ENCODE data around the gene HOXC10.

Gene HOXC10

GRCh38 chr12:54004063-54004840 is 19.3 kb downstream of the HOXC10 start:
- no peak for DNase-seq

DNA sequence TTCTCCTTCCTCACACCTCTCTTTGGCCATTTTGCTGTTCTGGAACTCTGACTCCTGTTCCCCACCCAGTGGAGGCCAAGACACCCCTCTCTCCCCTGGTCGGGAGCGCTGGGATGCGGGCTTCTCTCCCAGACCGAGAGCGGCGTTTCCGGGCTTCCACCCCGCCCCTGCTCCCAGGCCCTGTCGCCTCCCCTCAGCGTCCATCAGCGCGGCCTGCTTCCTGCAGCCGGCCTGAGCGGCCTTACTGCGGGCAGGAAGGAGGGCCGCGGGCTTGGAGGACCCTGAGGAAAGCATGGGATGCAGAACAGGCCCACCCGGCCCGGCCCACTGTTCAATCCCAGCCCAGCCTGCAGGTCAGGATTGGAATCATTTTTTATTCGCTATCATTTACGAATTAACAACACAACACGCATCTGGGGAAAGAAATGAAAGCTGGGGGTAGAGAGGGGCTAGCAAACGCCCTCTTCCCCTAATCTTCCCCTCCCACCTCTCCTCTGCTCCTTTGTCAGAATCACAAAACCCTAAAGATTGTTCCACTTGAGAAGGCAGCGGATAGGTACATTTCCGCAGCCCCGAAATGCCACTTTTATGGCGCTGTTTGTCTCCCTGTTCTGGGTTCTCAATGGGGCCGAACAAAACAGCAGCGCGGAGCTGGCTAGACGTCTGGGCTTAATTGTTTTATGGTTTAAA is 20.0 kb downstream of the HOXC10 start:
- no peak for DNase-seq

DNA sequence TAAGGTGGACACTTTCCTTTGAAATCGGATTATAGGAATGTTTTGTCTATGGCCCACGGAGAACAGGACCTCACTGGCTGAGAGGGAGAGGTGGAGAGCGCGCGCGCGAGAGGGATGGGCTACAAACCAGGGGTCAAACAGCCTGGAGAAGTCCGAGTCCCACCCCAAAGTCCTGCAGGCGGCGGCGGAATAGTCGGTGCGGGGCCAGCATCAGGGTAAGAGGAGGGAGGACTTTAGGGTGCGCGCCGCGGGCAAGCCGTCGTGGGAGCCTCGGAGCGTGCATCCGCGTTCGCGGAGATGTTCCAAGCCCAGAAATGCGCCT is 20.5 kb downstream of the HOXC10 start:
- DNase-seq: no peak

DNA sequence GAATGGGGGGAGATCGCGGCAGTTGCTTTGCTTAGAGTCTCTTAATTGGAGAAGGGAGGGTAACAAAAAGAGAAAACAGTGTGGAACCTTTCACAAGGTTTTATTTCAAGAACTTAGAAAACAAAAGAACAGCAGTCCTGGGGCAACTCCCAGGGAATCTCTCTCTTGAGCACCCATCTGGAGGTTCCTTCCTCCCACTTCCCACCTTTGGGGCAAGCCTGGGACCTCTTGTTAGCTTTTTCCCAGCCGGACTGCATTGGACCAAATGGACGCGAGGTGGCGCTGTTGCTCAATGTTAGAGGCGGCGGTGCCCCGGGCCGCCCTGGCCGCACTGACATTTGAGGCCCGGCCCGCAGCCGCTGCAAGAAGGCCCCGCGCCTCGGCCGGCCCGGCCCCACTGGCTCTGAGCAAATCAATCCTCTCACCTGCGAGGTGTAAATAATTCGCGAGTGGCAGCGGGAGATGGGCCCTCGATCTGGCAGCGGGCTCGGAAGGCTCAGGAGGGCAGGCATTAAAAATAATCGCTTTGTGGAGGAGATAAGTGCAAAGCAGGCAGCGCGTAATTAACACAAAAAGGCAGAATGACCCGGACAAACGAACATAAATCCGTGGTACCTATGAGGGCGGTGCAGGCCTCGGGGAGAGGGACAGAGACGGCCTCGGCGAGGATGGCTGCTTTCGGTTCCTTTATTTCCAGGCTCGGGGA is 21.1 kb downstream of the HOXC10 start:
- DNase-seq: peak; percentile 35

GRCh38 chr12:54006559-54007220 is 21.7 kb downstream of the HOXC10 start:
- no peak for DNase-seq

- DNase-seq: no peak
Measured at GRCh38 chr12:54007538-54008259, 22.8 kb downstream of the HOXC10 start.

DNA sequence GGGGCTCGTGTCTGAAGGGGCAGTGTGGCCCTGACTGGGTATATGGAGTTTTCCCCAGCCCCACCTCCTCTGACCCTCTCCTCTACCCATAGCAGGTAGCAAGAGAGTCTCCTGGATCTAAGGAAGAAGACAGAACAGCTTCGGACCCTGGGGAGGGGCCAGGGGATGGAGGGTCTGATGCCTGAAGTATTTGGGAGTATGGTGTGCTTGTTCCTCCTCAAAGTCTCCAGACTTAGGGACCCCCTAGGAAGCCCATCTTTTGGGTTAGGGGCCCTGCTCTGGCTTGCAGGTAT is 23.3 kb downstream of the HOXC10 start:
- no peak for DNase-seq

GRCh38 chr12:54009171-54010052 is 24.5 kb downstream of the HOXC10 start:
- no peak for DNase-seq

- DNase-seq: no peak
Measured at GRCh38 chr12:54010053-54010971, 25.4 kb downstream of the HOXC10 start.

GRCh38 chr12:54010972-54011664 is 26.2 kb downstream of the HOXC10 start:
- no peak for DNase-seq

GRCh38 chr12:54011665-54012532 is 27.0 kb downstream of the HOXC10 start:
- no peak for DNase-seq

GRCh38 chr12:54012631-54013409 is 27.9 kb downstream of the HOXC10 start:
- DNase-seq: no peak

- DNase-seq: no peak
Measured at GRCh38 chr12:54014377-54015017, 29.6 kb downstream of the HOXC10 start.

GRCh38 chr12:54015018-54015931 is 30.3 kb downstream of the HOXC10 start:
- DNase-seq: no peak

- no peak for DNase-seq
Measured at GRCh38 chr12:54016051-54016450, 31.1 kb downstream of the HOXC10 start.

DNA sequence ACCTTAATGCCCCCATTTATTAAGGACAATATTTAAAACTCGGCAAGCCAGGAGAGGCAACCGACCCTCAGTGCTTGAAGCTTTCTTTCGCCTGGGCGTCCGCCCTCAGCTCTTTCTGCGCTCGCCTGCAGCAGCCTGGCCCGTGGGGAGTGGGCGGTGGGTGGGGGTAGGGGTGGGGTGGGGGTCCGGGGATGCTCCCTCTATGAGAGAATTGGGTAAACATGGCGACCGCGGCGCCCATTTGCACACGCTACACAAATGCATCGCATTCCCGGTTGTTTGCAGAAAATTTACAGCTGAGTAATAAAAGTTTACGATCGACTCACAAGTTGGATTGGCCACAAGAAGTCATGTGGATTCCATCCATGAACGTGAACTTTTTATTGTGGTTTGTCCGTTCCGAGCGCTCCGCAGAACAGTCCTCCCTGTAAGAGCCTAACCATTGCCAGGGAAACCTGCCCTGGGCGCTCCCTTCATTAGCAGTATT is 31.6 kb downstream of the HOXC10 start:
- DNase-seq: no peak
